Measurements from ENCODE around the gene POLR2F. TPM values are rescaled to one million over a fixed set of nuclear protein-coding genes. Genes with fewer than 3 reads are reported as not detected.

Gene POLR2F
- 105 to 148 TPM (median 134 TPM) in 5 replicates for total RNA-seq (2022; extraction: Qiagen RNA extraction)

DNA sequence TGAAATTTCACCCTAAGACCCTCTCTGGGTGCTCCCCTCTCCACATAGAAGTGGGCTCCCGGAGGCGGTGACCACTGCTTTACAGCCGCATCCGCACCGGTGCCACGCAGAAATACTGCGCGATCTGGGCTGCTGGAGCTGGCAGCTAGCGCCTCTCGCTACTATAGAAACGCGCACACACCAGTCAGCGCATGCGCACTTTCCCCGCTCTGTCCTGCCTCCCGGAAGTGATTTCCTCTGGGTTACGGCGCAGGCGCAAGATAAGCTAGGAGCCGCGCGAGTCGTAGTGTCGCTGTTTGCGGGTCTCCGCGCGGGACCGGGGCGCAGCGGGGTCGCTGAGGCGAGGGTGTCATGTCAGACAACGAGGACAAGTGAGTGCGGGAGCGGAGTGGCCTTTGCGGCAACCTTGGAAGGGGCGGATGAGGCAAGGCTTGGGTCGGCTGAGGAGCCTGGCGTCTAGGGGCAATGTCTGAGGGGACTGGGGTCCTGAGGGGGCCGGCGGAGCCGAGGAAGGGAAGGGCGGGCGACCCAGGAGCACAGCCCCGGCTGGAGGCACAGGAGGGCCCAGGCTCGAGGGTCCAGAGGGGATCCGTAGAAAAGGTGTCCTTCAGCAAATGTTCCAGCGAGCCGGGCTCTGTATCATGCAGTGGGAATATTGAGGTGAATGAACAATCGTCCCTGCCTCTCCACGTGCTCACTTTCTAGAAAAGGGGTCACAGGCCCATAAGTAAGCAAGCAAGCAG is at the start of gene POLR2F, which contains the start of gene C22orf23:
Gene POLR2F, plus strand, starts transcription at position 263 of the 743 bp plus-strand sequence. Its CDS starts 89 bp downstream, at position 352.
Gene C22orf23, minus strand, starts transcription at position 165 of the 743 bp plus-strand sequence. CDS start 452 bp downstream, outside the sequence.

GRCh38 chr22:37905534-37906363 is 47.8 kb upstream of the POLR2F start, which contains the start of gene MICALL1:
Gene MICALL1, plus strand, starts transcription at chr22:37906297. Its CDS starts 126 bp downstream, at chr22:37906423.

DNA sequence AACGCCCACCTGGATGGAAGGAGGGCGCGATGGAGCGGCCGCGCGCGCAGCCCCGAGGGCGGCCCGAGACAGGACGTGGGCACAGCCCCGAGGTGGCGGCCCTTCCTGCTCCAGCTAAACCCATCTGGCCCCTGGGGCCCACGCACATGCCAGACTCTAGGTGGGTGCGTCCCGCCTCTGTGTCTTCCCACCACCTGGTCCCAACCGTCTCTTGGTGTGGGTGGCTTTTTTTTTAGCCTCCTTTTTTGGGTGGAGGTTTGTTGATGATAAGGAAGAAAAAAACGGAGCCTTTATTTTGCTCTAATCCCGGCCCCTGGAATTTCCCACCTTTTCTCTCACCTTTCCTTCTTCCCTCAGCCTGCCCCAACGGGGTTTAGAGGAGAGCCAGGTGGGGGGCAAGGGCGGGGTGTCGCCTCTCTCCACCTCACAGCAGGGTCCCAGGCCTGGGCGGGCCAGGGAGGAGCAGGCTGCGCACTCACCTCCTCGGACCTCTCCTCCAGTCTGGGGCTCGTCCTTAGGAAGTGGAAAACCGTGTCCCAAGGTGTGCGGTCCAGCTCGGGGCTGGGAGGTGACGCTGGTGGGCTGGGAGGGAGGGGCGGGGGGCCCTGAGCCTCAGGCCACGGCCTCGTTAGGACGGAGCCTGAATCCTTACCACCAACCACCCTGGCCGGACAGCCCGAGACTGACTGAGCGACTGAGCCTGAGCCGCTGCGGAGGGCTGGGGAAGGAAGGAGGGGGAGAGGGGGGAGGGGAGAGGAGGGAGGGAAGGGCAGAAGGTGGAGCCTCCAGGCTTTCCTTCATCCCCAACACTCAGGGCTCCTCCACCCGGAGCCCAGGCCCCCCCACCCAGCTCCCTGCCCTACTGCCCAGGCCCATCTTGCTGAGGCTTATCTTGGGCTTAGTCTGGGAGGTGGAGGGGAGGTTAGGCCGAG is 30.6 kb downstream of the POLR2F start, which contains the start of gene SOX10:
Gene SOX10, minus strand, starts transcription at position 696 of the 932 bp plus-strand sequence. CDS start 771 bp downstream, outside the sequence.

Other genes with a start within 250 kb of the POLR2F start
- gene GCAT, start 145.8 kb upstream of the POLR2F start, total RNA-seq (2022; extraction: Qiagen RNA extraction) = 2.8 to 4.3 TPM (median 3.2 TPM) in 5 replicates
- gene GALR3, start 130.3 kb upstream of the POLR2F start, total RNA-seq (2022; extraction: Qiagen RNA extraction) = not detected in 5 replicates
- gene ANKRD54, start 109.4 kb upstream of the POLR2F start, total RNA-seq (2022; extraction: Qiagen RNA extraction) = 18.6 to 24.2 TPM (median 22.0 TPM) in 5 replicates
- 259 to 295 TPM (median 283 TPM) in 5 replicates for gene EIF3L, start 104.3 kb upstream of the POLR2F start, total RNA-seq (2022; extraction: Qiagen RNA extraction)
- 17.4 to 21.6 TPM (median 20.8 TPM) in 5 replicates for gene MICALL1, start 47.4 kb upstream of the POLR2F start, total RNA-seq (2022; extraction: Qiagen RNA extraction)
- gene C22orf23, start 98 bp upstream of the POLR2F start, total RNA-seq (2022; extraction: Qiagen RNA extraction) = 0.21 to 0.37 TPM (median 0.28 TPM) in 5 replicates
- 0.10 TPM in 1 of 5 replicates, not detected in the others for gene SOX10, start 30.9 kb downstream of the POLR2F start, total RNA-seq (2022; extraction: Qiagen RNA extraction)
- gene PICK1, start 103.7 kb downstream of the POLR2F start, total RNA-seq (2022; extraction: Qiagen RNA extraction) = 10.4 to 14.3 TPM (median 11.2 TPM) in 5 replicates
- gene SLC16A8, start 130.5 kb downstream of the POLR2F start, total RNA-seq (2022; extraction: Qiagen RNA extraction) = not detected in 5 replicates
- 5.3 to 8.0 TPM (median 7.2 TPM) in 5 replicates for gene BAIAP2L2, start 157.0 kb downstream of the POLR2F start, total RNA-seq (2022; extraction: Qiagen RNA extraction)
- gene PLA2G6, start 228.1 kb downstream of the POLR2F start, total RNA-seq (2022; extraction: Qiagen RNA extraction) = 3.7 to 5.3 TPM (median 4.4 TPM) in 5 replicates
- gene MAFF, start 248.3 kb downstream of the POLR2F start, total RNA-seq (2022; extraction: Qiagen RNA extraction) = 19.8 to 27.5 TPM (median 20.8 TPM) in 5 replicates